Nephron (organoid): ENCODE data around the gene ITPA.

Experiments
- H3K27ac Mint-ChIP-seq, 3 experiments: 2 replicates each; pipeline ENCODE4 v1.8.0; 2020; ENCODE audit warnings: mixed read lengths in 3 of 3, mild to moderate bottlenecking in 2 of 3, moderate library complexity in 1 of 3
- H3K27me3 Mint-ChIP-seq: 2 replicates; pipeline ENCODE4 v1.8.0; 2021; ENCODE audit warnings: low read depth, mild to moderate bottlenecking, moderate library complexity, mixed read lengths
- H3K36me3 Mint-ChIP-seq: 2 replicates; pipeline ENCODE4 v1.8.0; 2020; ENCODE audit warnings: low read depth, mixed read lengths
- H3K4me1 Mint-ChIP-seq: 2 replicates; pipeline ENCODE4 v1.8.0; 2020; ENCODE audit warnings: mixed read lengths
- H3K4me3 Mint-ChIP-seq, 3 experiments: 2 replicates each; pipeline ENCODE4 v1.8.0; 2020; ENCODE audit warnings: mild to moderate bottlenecking in 3 of 3, mixed read lengths in 3 of 3, moderate library complexity in 2 of 3
- H3K9me3 Mint-ChIP-seq: 2 replicates; pipeline ENCODE4 v1.8.0; 2020; ENCODE audit warnings: mixed read lengths
- TF ChIP-seq, protein P1 (sequence below), 3 experiments: fragments of 200-600 bp; sonication (generic); IDR thresholded peaks; one replicate each; pipeline ENCODE4 v1.5.0; 2021; ENCODE audit warnings: antibody characterized with exemption in 3 of 3; ENCODE audit not compliant: unreplicated experiment in 3 of 3

ITPA gene

DNA sequence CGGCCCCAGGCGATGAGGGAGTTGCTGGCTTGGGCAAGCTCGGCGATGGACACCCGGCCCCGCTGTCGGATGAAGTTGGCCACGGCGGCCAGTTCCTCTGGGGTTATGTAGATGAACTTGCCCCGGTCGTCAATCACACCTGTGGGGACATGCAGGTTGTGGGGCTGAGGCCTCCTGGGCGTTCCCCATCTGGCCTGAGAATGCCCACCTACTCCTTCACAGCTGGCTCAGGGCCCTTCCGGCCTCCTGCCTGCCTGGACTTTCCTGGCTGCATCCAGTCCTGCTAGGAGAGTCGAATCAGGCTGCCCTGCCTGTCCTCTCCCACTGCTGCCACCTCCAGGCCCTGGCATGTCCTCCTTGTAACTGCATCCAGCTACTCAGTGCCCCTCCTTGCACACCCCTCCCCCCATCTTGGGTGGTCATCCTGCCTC, 18.6 kb upstream of the ITPA start:
- TF ChIP-seq, protein P1, sequence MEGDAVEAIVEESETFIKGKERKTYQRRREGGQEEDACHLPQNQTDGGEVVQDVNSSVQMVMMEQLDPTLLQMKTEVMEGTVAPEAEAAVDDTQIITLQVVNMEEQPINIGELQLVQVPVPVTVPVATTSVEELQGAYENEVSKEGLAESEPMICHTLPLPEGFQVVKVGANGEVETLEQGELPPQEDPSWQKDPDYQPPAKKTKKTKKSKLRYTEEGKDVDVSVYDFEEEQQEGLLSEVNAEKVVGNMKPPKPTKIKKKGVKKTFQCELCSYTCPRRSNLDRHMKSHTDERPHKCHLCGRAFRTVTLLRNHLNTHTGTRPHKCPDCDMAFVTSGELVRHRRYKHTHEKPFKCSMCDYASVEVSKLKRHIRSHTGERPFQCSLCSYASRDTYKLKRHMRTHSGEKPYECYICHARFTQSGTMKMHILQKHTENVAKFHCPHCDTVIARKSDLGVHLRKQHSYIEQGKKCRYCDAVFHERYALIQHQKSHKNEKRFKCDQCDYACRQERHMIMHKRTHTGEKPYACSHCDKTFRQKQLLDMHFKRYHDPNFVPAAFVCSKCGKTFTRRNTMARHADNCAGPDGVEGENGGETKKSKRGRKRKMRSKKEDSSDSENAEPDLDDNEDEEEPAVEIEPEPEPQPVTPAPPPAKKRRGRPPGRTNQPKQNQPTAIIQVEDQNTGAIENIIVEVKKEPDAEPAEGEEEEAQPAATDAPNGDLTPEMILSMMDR (IDR thresholded peaks at IDR 0.05; ENCODE audit: unreplicated experiment in 3 of 3), result no peak
- Mint-ChIP-seq H3K27ac (no peak overlapping the region), H3K36me3 (peaks cover 41% of the 10 kb centered on the region), H3K9me3 (no peaks in the 10 kb centered on the region), H3K27me3 (no peaks in the 10 kb centered on the region), H3K4me1 (no peaks in the 10 kb centered on the region), H3K4me3 (no peak overlapping the region)

DNA sequence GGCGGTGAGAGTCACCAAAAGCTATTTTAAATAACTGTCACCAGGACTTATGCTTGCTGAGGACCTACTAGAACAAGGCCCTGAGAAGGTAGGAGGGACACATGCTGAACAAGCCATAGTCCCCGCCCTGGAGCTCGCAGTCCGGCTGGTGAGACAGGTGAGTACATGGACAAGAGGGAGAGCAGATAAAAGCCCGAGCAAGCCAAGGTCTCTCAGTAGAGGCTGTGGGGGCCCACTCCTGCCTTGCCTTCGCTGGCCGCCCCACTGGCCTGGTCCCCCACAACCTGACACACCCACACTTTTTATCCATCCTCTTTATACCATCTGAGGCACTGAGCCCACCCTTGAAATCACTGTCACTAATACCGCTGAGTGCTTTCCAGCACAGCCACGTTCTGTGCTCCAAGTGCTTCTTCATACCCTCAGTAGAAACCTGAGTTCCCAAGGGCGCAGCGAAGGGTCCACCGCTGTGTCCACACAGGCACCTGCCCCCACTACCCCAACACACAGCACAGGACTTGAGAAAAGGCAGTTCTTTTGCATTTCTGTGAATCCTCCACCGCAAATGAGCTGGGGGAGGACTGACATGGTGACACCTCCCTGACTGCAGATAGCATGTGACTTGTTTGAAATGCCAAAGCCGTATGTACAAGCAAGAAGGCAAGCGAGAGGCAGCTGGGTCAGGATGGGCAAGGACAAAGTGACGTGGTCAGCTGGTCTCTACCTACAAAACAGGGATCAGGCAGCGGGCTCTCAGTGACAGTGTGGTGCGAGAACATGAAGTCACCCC, 16.9 kb upstream of the ITPA start:
- H3K27me3 Mint-ChIP-seq, result no peaks in the 10 kb centered on the region
- no peak overlapping the region for H3K4me3 Mint-ChIP-seq
- H3K4me1 Mint-ChIP-seq, result no peaks in the 10 kb centered on the region
- peaks cover 49% of the 10 kb centered on the region for H3K36me3 Mint-ChIP-seq
- H3K9me3 Mint-ChIP-seq, result no peaks in the 10 kb centered on the region
- no peak overlapping the region for H3K27ac Mint-ChIP-seq
- TF ChIP-seq, protein P1 (IDR thresholded peaks at IDR 0.05; ENCODE audit: unreplicated experiment in 3 of 3), result no peak

DNA sequence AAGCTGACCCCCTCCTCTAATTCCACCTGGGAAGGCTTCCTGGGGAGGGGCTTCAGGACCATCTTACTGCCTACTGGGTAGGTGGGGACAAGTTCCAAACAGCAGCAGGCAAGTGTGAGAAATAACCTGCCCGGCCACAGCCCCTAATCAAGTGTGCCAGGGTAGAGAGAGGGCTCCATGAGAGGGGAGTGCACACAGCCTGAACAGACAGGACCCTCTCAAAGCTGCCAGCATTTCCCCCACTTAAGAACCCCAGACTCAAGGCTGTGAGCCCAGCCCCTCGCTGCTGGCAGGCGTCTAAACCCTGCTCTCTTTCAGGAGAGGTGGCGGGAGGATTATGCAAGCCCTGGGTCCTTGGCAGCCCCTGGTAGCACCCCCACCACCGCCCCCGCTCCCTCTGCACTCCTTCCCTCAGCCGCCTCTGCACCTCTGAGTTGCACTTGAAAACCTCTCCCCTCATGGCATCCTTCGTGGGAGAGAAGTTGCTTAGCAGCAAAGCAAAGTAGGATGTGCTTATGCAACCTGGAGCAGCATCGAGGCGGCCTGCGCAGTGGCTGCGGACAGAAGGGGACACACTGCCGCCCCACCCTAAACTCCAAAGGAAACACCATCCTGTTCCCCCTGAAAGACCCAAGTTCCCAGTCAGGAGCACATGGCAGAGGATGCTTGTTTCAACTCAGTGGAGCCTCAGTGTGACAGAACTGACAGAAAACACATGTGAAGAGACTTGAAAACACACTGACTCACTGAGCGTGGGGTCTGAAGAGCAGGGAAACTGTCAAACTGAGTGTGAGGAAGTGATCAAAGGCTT, 15.3 kb upstream of the ITPA start:
- peaks cover 58% of the 10 kb centered on the region for H3K36me3 Mint-ChIP-seq
- TF ChIP-seq, protein P1 (IDR thresholded peaks at IDR 0.05; ENCODE audit: unreplicated experiment in 3 of 3), result no peak
- no peaks in the 10 kb centered on the region for H3K4me1 Mint-ChIP-seq
- H3K27ac Mint-ChIP-seq, result no peak overlapping the region
- H3K9me3 Mint-ChIP-seq, result no peaks in the 10 kb centered on the region
- H3K4me3 Mint-ChIP-seq, result no peak overlapping the region
- no peaks in the 10 kb centered on the region for H3K27me3 Mint-ChIP-seq

DNA sequence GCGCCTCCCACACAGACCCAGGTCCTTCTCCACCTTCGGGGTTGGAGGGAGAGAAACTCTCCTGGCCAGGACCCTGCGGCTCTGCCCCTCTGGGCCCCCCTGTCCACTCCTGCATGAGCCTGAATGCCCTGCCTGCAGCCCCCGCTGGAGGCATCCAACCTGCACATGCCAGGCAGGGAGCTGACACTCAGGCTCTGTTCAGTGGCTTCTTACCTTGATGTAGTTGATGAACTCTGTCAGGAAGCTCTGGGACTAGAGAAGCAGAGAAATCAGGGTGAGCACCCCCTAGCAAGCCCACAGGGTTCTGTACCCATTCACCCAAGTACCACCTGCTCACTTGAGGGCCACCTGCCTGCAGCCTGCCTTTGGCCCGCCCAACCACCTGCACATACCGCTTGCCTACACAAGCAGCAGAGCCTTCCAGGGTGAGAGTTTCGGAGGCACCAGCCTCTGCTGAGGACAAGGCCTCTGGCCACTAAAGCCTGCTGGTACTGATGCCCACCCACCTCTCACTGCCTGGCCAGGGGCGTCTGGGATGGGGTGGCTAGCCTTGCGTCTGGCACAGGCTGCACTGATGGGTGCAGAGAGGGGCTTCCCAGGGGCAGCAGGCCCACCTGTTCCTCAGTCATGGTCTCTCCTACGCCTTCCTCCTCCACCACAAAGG, 14.5 kb upstream of the ITPA start:
- TF ChIP-seq, protein P1 (IDR thresholded peaks at IDR 0.05; ENCODE audit: unreplicated experiment in 3 of 3), result no peak
- Mint-ChIP-seq H3K36me3 (peaks cover 60% of the 10 kb centered on the region), H3K4me3 (no peak overlapping the region), H3K27me3 (no peaks in the 10 kb centered on the region), H3K4me1 (no peaks in the 10 kb centered on the region), H3K9me3 (no peaks in the 10 kb centered on the region), H3K27ac (no peak overlapping the region)

DNA sequence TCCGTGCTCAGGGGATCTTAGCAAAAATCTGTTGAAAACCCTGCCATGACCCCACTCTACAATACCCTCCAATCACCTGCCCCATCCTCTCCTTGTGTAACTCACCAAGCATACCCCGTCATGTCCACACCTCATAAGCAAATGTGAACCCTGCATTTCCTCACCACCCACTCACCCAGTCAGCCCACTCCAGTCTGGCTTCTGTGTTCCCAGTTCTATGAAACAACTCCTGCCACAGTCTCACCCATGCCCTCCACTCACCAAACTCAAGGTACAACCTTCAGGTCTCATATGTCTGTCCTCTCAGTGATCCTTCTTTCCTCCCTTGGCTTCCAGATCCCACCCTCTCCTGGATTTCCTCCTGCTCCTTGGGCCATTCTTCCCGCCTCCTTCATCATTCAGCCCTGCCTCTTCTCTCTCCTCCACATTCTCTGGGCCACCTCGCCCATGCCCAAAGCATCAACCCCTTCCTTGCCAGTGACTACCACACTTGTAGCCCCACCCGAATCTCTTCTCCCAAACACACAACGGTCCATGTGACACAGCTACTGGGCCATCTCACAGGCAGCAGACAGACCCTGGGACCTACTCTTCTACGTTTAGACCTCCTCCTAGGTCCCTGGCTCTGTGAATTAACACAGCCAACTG, 13.6 kb upstream of the ITPA start:
- TF ChIP-seq, protein P1 (IDR thresholded peaks at IDR 0.05; ENCODE audit: unreplicated experiment in 3 of 3), result no peak
- H3K4me1 Mint-ChIP-seq, result no peaks in the 10 kb centered on the region
- no peaks in the 10 kb centered on the region for H3K9me3 Mint-ChIP-seq
- no peaks in the 10 kb centered on the region for H3K27me3 Mint-ChIP-seq
- no peak overlapping the region for H3K27ac Mint-ChIP-seq
- no peak overlapping the region for H3K4me3 Mint-ChIP-seq
- H3K36me3 Mint-ChIP-seq, result peaks cover 63% of the 10 kb centered on the region
